NCI-H2029 (cell line): ENCODE data around the gene ITFG1.

Source experiments
- DNase-seq: peaks from one replicate; lab custom pipeline; 2025; lab: John Stamatoyannopoulos, UW

The ITFG1 gene

GRCh38 chr16:47323241-47323640, 137.6 kb downstream of the ITFG1 start:
- DNase-seq, result no peak

- no peak for DNase-seq
These were observed 140.1 kb downstream of the ITFG1 start for GRCh38 chr16:47320546-47321310.

GRCh38 chr16:47317465-47318240, 143.2 kb downstream of the ITFG1 start:
- DNase-seq, result no peak

GRCh38 chr16:47316442-47317015, 144.3 kb downstream of the ITFG1 start:
- no peak for DNase-seq

- peak; percentile 0 for DNase-seq
These were observed 148.9 kb downstream of the ITFG1 start for GRCh38 chr16:47311738-47312505.

- no peak for DNase-seq
These were observed 150.1 kb downstream of the ITFG1 start for GRCh38 chr16:47310792-47311211.

GRCh38 chr16:47309581-47310312, 151.1 kb downstream of the ITFG1 start:
- DNase-seq, result no peak

- no peak for DNase-seq
These were observed 152.3 kb downstream of the ITFG1 start for GRCh38 chr16:47308601-47309000.

GRCh38 chr16:47304563-47304962, 156.3 kb downstream of the ITFG1 start:
- DNase-seq, result no peak

GRCh38 chr16:47299587-47299986, 161.3 kb downstream of the ITFG1 start:
- no peak for DNase-seq

GRCh38 chr16:47284999-47285398, 175.9 kb downstream of the ITFG1 start:
- DNase-seq, result no peak

- DNase-seq, result no peak
These were observed 182.4 kb downstream of the ITFG1 start for GRCh38 chr16:47278306-47278970.

GRCh38 chr16:47276522-47276921, 184.3 kb downstream of the ITFG1 start:
- DNase-seq, result no peak

GRCh38 chr16:47262938-47263337, 197.9 kb downstream of the ITFG1 start:
- DNase-seq, result no peak

- DNase-seq, result no peak
These were observed 200.4 kb downstream of the ITFG1 start for GRCh38 chr16:47260503-47260902.

- no peak for DNase-seq
These were observed 201.9 kb downstream of the ITFG1 start for GRCh38 chr16:47258874-47259461.

- no peak for DNase-seq
These were observed 206.1 kb downstream of the ITFG1 start for GRCh38 chr16:47254756-47255155.

GRCh38 chr16:47250983-47251382, 209.9 kb downstream of the ITFG1 start:
- DNase-seq, result no peak

- DNase-seq, result no peak
These were observed 213.2 kb downstream of the ITFG1 start for GRCh38 chr16:47247690-47248089.

GRCh38 chr16:47244206-47244605, 216.7 kb downstream of the ITFG1 start:
- no peak for DNase-seq

- DNase-seq, result no peak
These were observed 219.8 kb downstream of the ITFG1 start for GRCh38 chr16:47241061-47241460.
